PC-3 (cell line): ENCODE results near the gene SRXN1. TPM values are rescaled to one million over a fixed set of nuclear protein-coding genes. Genes with fewer than 3 reads are reported as not detected.

ENCODE experiments used
- ATAC-seq: fragments of 200-7000 bp; cut with Tn5 transposase; 2 replicates; pipeline ENCODE4 v1.9.1; 2020; ENCODE audit warnings: mild to moderate bottlenecking, moderate library complexity
- BruUV-seq: library from RNA; stranded (reverse); fragments of 400-500 nt; replicated peaks from 2 replicates; lab custom pipeline; 2021; lab: Mats Ljungman, UMichigan
- CTCF ChIA-PET: fragments of 300-600 bp; sonication (Branson Sonifier 250); formaldehyde crosslinking; loops from one replicate; lab custom pipeline; 2022; ENCODE audit warnings: antibody characterized with exemption; lab: Charles Lee
- POLR2A ChIA-PET: fragments of 300-600 bp; sonication (Branson Sonifier 250); formaldehyde crosslinking; loops from one replicate; lab custom pipeline; 2022; ENCODE audit warnings: antibody characterized with exemption; ENCODE audit not compliant: unreplicated experiment; lab: Charles Lee
- DNase-seq: peaks from one replicate; pipeline ENCODE4 v3.0.0-alpha.2; 2015
- H2AFZ ChIP-seq: fragments of 300-600 bp; sonication (generic); 2 replicates; pipeline ENCODE4 v1.6.0; 2016; ENCODE audit warnings: antibody characterized with exemption, low read length
- H3F3A ChIP-seq: fragments of 300-600 bp; sonication (generic); one replicate; pipeline ENCODE4 v1.6.0; 2017; ENCODE audit warnings: antibody characterized with exemption, low read length, control low read depth, mild to moderate bottlenecking; ENCODE audit not compliant: unreplicated experiment
- H3K27ac ChIP-seq: fragments of 300-600 bp; sonication (generic); 2 replicates; pipeline ENCODE4 v1.5.1; 2016; ENCODE audit warnings: mild to moderate bottlenecking, low read length
- H3K27me3 ChIP-seq: fragments of 300-600 bp; sonication (generic); 2 replicates; pipeline ENCODE4 v1.6.1; 2016; ENCODE audit warnings: low read length, mixed read lengths
- H3K36me3 ChIP-seq: fragments of 300-600 bp; sonication (generic); 2 replicates; pipeline ENCODE4 v1.6.1; 2016; ENCODE audit warnings: low read depth, mixed run types, low read length, mixed read lengths
- H3K4me1 ChIP-seq: fragments of 300-600 bp; sonication (generic); 2 replicates; pipeline ENCODE4 v1.5.1; 2016; ENCODE audit warnings: low read length; ENCODE audit not compliant: insufficient read depth
- H3K4me2 ChIP-seq: fragments of 300-600 bp; sonication (generic); 2 replicates; pipeline ENCODE4 v1.6.0; 2016; ENCODE audit warnings: low read length
- H3K4me3 ChIP-seq: fragments of 300-600 bp; sonication (generic); 2 replicates; pipeline ENCODE4 v1.5.1; 2016; ENCODE audit warnings: mild to moderate bottlenecking, low read length, mixed read lengths
- H3K79me2 ChIP-seq: fragments of 300-600 bp; sonication (generic); 2 replicates; pipeline ENCODE4 v1.6.1; 2017; ENCODE audit warnings: low read length, mixed read lengths
- H3K9ac ChIP-seq: fragments of 300-600 bp; sonication (generic); 2 replicates; pipeline ENCODE4 v1.6.0; 2016; ENCODE audit warnings: mild to moderate bottlenecking, low read length
- H3K9me2 ChIP-seq: fragments of 300-600 bp; sonication (generic); replicated peaks from 2 replicates; pipeline ENCODE4 v1.6.1; 2016; ENCODE audit warnings: mixed run types, low read length, mixed read lengths
- H3K9me3 ChIP-seq: fragments of 300-600 bp; sonication (generic); 2 replicates; pipeline ENCODE4 v1.6.1; 2016; ENCODE audit warnings: low read length, mixed read lengths
- H4K20me1 ChIP-seq: fragments of 300-600 bp; sonication (generic); 2 replicates; pipeline ENCODE4 v1.6.1; 2016; ENCODE audit warnings: low read length, mixed read lengths
- CTCF ChIP-seq: fragments of 300-600 bp; sonication (generic); conservative IDR thresholded peaks from 2 replicates; pipeline ENCODE4 v1.5.1; 2017; ENCODE audit warnings: antibody characterized with exemption, low read depth, mild to moderate bottlenecking, low read length
- EZH2 ChIP-seq: fragments of 300-600 bp; sonication (generic); IDR thresholded peaks from one replicate; pipeline ENCODE4 v1.6.1; 2017; ENCODE audit warnings: antibody characterized with exemption, mild to moderate bottlenecking, low read length; ENCODE audit not compliant: unreplicated experiment
- EZH2phosphoT487 ChIP-seq: fragments of 300-600 bp; sonication (generic); IDR thresholded peaks from 2 replicates; pipeline ENCODE4 v1.6.1; 2018; ENCODE audit warnings: mild to moderate bottlenecking, antibody characterized with exemption, low read length, borderline replicate concordance
- intact Hi-C: fragments of 100-400 bp; cut with micrococcal nuclease; formaldehyde crosslinking; loops from 2 replicates; pipeline ENCODE4 v1.9.0; 2023
- total RNA-seq: library from RNA; depleted of rRNA; stranded (reverse); fragments of >200 nt; gene quantifications from 2 replicates; pipeline ENCODE4 v1.2.3, GENCODE V29; 2014

Gene SRXN1
- total RNA-seq, 1 experiment from 2014 or later: 105 TPM

GRCh38 chr20:666877-667276 is 13.9 kb upstream of the SRXN1 start:
- no peak for DNase-seq
- H3F3A ChIP-seq: no peaks in the 10 kb centered on the region
- H3K4me1 ChIP-seq: no peaks in the 10 kb centered on the region
- ATAC-seq: no peak
- no peaks in the 10 kb centered on the region for H4K20me1 ChIP-seq
- no peaks in the 10 kb centered on the region for H3K9me2 ChIP-seq
- intact Hi-C loops: no loop called here
- H3K9me3 ChIP-seq: no peaks in the 10 kb centered on the region
- H3K79me2 ChIP-seq: no peaks in the 10 kb centered on the region
- ChIA-PET POLR2A (no interaction called here), CTCF (interaction anchor here (1.0 kb wide), 1 partner anchor 101 kb away, joined by 6 read pairs; the partner anchor contains the start of gene SLC52A3)
- no peak overlapping the region for H2AFZ ChIP-seq
- H3K36me3 ChIP-seq: no peaks in the 10 kb centered on the region
- no peak overlapping the region for H3K27ac ChIP-seq
- no peak overlapping the region for H3K4me3 ChIP-seq
- no peak overlapping the region for H3K4me2 ChIP-seq
- no peak overlapping the region for H3K9ac ChIP-seq
- peaks cover 63% of the 10 kb centered on the region for H3K27me3 ChIP-seq
- BruUV-seq: no TSS peak
- TF ChIP-seq CTCF (no peak), EZH2 (no peak), EZH2phosphoT487 (no peak)

GRCh38 chr20:665276-665675 is 12.3 kb upstream of the SRXN1 start:
- no peak for ATAC-seq
- Histone ChIP-seq H3K9me2 (no peaks in the 10 kb centered on the region), H3K4me2 (no peak overlapping the region), H3K79me2 (no peaks in the 10 kb centered on the region), H4K20me1 (no peaks in the 10 kb centered on the region), H3K4me1 (no peaks in the 10 kb centered on the region), H3K9ac (no peak overlapping the region), H3K4me3 (no peak overlapping the region), H2AFZ (no peak overlapping the region), H3K9me3 (no peaks in the 10 kb centered on the region), H3F3A (no peaks in the 10 kb centered on the region), H3K27ac (no peak overlapping the region), H3K27me3 (peaks cover 59% of the 10 kb centered on the region), H3K36me3 (no peaks in the 10 kb centered on the region)
- no peak for DNase-seq
- CTCF ChIA-PET: interaction anchor here (0.6 kb wide), 1 partner anchor 104 kb away, joined by 4 read pairs; no protein-coding TSS in a partner anchor
- intact Hi-C loops: no loop called here
- POLR2A ChIA-PET: interaction anchor here (0.6 kb wide), 1 partner anchor 31 kb away, joined by 5 read pairs; no protein-coding TSS in a partner anchor
- no TSS peak for BruUV-seq
- no peak for TF ChIP-seq EZH2phosphoT487
- TF ChIP-seq CTCF: no peak
- TF ChIP-seq EZH2: no peak

GRCh38 chr20:664576-664975 is 11.6 kb upstream of the SRXN1 start:
- H3K27me3 ChIP-seq: peaks cover 59% of the 10 kb centered on the region

More at GRCh38 chr20:664576-664975, 11.6 kb upstream of the SRXN1 start:
- ChIA-PET CTCF (interaction anchor here (0.6 kb wide), 1 partner anchor 223 kb away, joined by 3 read pairs; no protein-coding TSS in a partner anchor), POLR2A (no interaction called here)
- ATAC-seq: no peak
- Histone ChIP-seq H3K9me3 (no peaks in the 10 kb centered on the region), H3K36me3 (no peaks in the 10 kb centered on the region), H3K4me2 (no peak overlapping the region), H3K4me3 (no peak overlapping the region), H2AFZ (no peak overlapping the region), H3K9ac (no peak overlapping the region), H3K27ac (no peak overlapping the region), H3K79me2 (no peaks in the 10 kb centered on the region), H3K4me1 (no peaks in the 10 kb centered on the region), H3F3A (no peaks in the 10 kb centered on the region), H3K9me2 (no peaks in the 10 kb centered on the region), H4K20me1 (no peaks in the 10 kb centered on the region)
- TF ChIP-seq EZH2 (no peak), EZH2phosphoT487 (no peak), CTCF (no peak)
- no peak for DNase-seq
- intact Hi-C loops: no loop called here
- BruUV-seq: no TSS peak
